Activated T-cell treated with anti-CD3 and anti-CD28 coated beads, Interleukin-2, amount 50 U/mL, for 24 hours (primary cell): ENCODE data around the gene NECAB3.
"Not testable (repeated sequence)": the region's sequence is repeated elsewhere in the genome, so short reads cannot be mapped to it uniquely, and the experiment has no call there.

Source experiments
- DNase-seq: peaks from one replicate; pipeline ENCODE4 v3.0.0-alpha.2; 2020
- H3K27ac Mint-ChIP-seq: 2 replicates; pipeline ENCODE4 v1.8.0; 2020; ENCODE audit warnings: mild to moderate bottlenecking, mixed read lengths
- H3K27me3 Mint-ChIP-seq: 2 replicates; pipeline ENCODE4 v1.8.0; 2020; ENCODE audit warnings: mixed read lengths
- H3K36me3 Mint-ChIP-seq: 2 replicates; pipeline ENCODE4 v1.8.0; 2020; ENCODE audit warnings: low read depth, mixed read lengths
- H3K4me1 Mint-ChIP-seq: 2 replicates; pipeline ENCODE4 v1.8.0; 2020; ENCODE audit warnings: low read depth, mixed read lengths
- H3K4me3 Mint-ChIP-seq: 2 replicates; pipeline ENCODE4 v1.8.0; 2020; ENCODE audit warnings: mild to moderate bottlenecking, moderate library complexity, mixed read lengths
- H3K9me3 Mint-ChIP-seq: 2 replicates; pipeline ENCODE4 v1.8.0; 2020; ENCODE audit warnings: mixed read lengths

NECAB3 gene

GRCh38 chr20:33703498-33704137 is 29.4 kb upstream of the NECAB3 start:
- Mint-ChIP-seq H3K36me3 (peaks cover 19% of the 10 kb centered on the region), H3K27me3 (no peaks in the 10 kb centered on the region), H3K9me3 (no peaks in the 10 kb centered on the region), H3K4me3 (no peak overlapping the region), H3K4me1 (no peaks in the 10 kb centered on the region), H3K27ac (no peak overlapping the region)
- no peak for DNase-seq

- H3K9me3 Mint-ChIP-seq: no peaks in the 10 kb centered on the region
- no peaks in the 10 kb centered on the region for H3K4me1 Mint-ChIP-seq
- no peak overlapping the region for H3K4me3 Mint-ChIP-seq
- no peaks in the 10 kb centered on the region for H3K27me3 Mint-ChIP-seq
- H3K36me3 Mint-ChIP-seq: peaks cover 18% of the 10 kb centered on the region
- no peak for DNase-seq
- no peak overlapping the region for H3K27ac Mint-ChIP-seq
Measured at GRCh38 chr20:33702861-33703260, 28.6 kb upstream of the NECAB3 start.

GRCh38 chr20:33701629-33702450 is 27.6 kb upstream of the NECAB3 start:
- no peaks in the 10 kb centered on the region for H3K9me3 Mint-ChIP-seq
- no peak overlapping the region for H3K4me3 Mint-ChIP-seq

GRCh38 chr20:33700696-33701441 is 26.6 kb upstream of the NECAB3 start:
- H3K27ac Mint-ChIP-seq, DNase-seq, H3K4me3 Mint-ChIP-seq, H3K27me3 Mint-ChIP-seq, H3K36me3 Mint-ChIP-seq, H3K9me3 Mint-ChIP-seq, H3K4me1 Mint-ChIP-seq: not testable (repeated sequence)

More at GRCh38 chr20:33701629-33702450, 27.6 kb upstream of the NECAB3 start:
- H3K27ac Mint-ChIP-seq: no peak overlapping the region
- no peaks in the 10 kb centered on the region for H3K4me1 Mint-ChIP-seq
- peaks cover 8% of the 10 kb centered on the region for H3K36me3 Mint-ChIP-seq
- DNase-seq: no peak
- no peaks in the 10 kb centered on the region for H3K27me3 Mint-ChIP-seq

GRCh38 chr20:33698966-33699365 is 24.7 kb upstream of the NECAB3 start:
- H3K4me3 Mint-ChIP-seq, H3K27ac Mint-ChIP-seq, DNase-seq, H3K4me1 Mint-ChIP-seq, H3K36me3 Mint-ChIP-seq, H3K9me3 Mint-ChIP-seq, H3K27me3 Mint-ChIP-seq: not testable (repeated sequence)

- Mint-ChIP-seq H3K36me3 (peaks cover 3% of the 10 kb centered on the region), H3K4me1 (no peaks in the 10 kb centered on the region), H3K4me3 (no peak overlapping the region), H3K27ac (no peak overlapping the region), H3K27me3 (no peaks in the 10 kb centered on the region), H3K9me3 (no peaks in the 10 kb centered on the region)
- DNase-seq: no peak
Measured at GRCh38 chr20:33697129-33697528, 22.9 kb upstream of the NECAB3 start.

GRCh38 chr20:33696448-33696847 is 22.2 kb upstream of the NECAB3 start:
- peaks cover under 1% of the 10 kb centered on the region for H3K4me1 Mint-ChIP-seq
- H3K27ac Mint-ChIP-seq: no peak overlapping the region
- no peaks in the 10 kb centered on the region for H3K27me3 Mint-ChIP-seq
- DNase-seq: no peak
- no peak overlapping the region for H3K4me3 Mint-ChIP-seq
- H3K9me3 Mint-ChIP-seq: no peaks in the 10 kb centered on the region
- no peaks in the 10 kb centered on the region for H3K36me3 Mint-ChIP-seq

- Mint-ChIP-seq H3K4me1 (peaks cover 13% of the 10 kb centered on the region), H3K27me3 (no peaks in the 10 kb centered on the region), H3K4me3 (no peak overlapping the region), H3K36me3 (no peaks in the 10 kb centered on the region), H3K27ac (peak overlapping the region; percentile 8), H3K9me3 (no peaks in the 10 kb centered on the region)
- DNase-seq: no peak
Measured at GRCh38 chr20:33694639-33695012, 20.4 kb upstream of the NECAB3 start.

- no peak overlapping the region for H3K4me3 Mint-ChIP-seq
- H3K9me3 Mint-ChIP-seq: no peaks in the 10 kb centered on the region
- peak overlapping the region; percentile 8 for H3K27ac Mint-ChIP-seq
- peaks cover 19% of the 10 kb centered on the region for H3K4me1 Mint-ChIP-seq
- no peaks in the 10 kb centered on the region for H3K36me3 Mint-ChIP-seq
- no peaks in the 10 kb centered on the region for H3K27me3 Mint-ChIP-seq
- no peak for DNase-seq
Measured at GRCh38 chr20:33693741-33694638, 19.8 kb upstream of the NECAB3 start.

- no peak overlapping the region for H3K27ac Mint-ChIP-seq
- H3K4me3 Mint-ChIP-seq: no peak overlapping the region
- no peak for DNase-seq
- no peaks in the 10 kb centered on the region for H3K9me3 Mint-ChIP-seq
- H3K27me3 Mint-ChIP-seq: no peaks in the 10 kb centered on the region
- H3K4me1 Mint-ChIP-seq: peaks cover 26% of the 10 kb centered on the region
- H3K36me3 Mint-ChIP-seq: no peaks in the 10 kb centered on the region
Measured at GRCh38 chr20:33693289-33693688, 19.1 kb upstream of the NECAB3 start.

GRCh38 chr20:33689973-33690372 is 15.7 kb upstream of the NECAB3 start:
- Mint-ChIP-seq H3K27me3 (no peaks in the 10 kb centered on the region), H3K4me3 (peak overlapping the region; percentile 57), H3K4me1 (peaks cover 50% of the 10 kb centered on the region), H3K9me3 (no peaks in the 10 kb centered on the region), H3K36me3 (peaks cover 7% of the 10 kb centered on the region), H3K27ac (peak overlapping the region; percentile 85)
- DNase-seq: peak; percentile 61

- no peaks in the 10 kb centered on the region for H3K27me3 Mint-ChIP-seq
- H3K27ac Mint-ChIP-seq: peak overlapping the region; percentile 85
- peaks cover 11% of the 10 kb centered on the region for H3K36me3 Mint-ChIP-seq
- peak overlapping the region; percentile 57 for H3K4me3 Mint-ChIP-seq
- no peak for DNase-seq
- H3K4me1 Mint-ChIP-seq: peaks cover 55% of the 10 kb centered on the region
- H3K9me3 Mint-ChIP-seq: no peaks in the 10 kb centered on the region
Measured at GRCh38 chr20:33689493-33689892, 15.3 kb upstream of the NECAB3 start.

- H3K27me3 Mint-ChIP-seq: no peaks in the 10 kb centered on the region
- DNase-seq: no peak
- peaks cover 60% of the 10 kb centered on the region for H3K4me1 Mint-ChIP-seq
- no peak overlapping the region for H3K27ac Mint-ChIP-seq
- peaks cover 16% of the 10 kb centered on the region for H3K36me3 Mint-ChIP-seq
- H3K4me3 Mint-ChIP-seq: no peak overlapping the region
- no peaks in the 10 kb centered on the region for H3K9me3 Mint-ChIP-seq
Measured at GRCh38 chr20:33688938-33689424, 14.8 kb upstream of the NECAB3 start.
